Breast epithelium (tissue), 4 donors: ENCODE data around the gene USP14. TPM values are rescaled to one million over a fixed set of nuclear protein-coding genes. Genes with fewer than 3 reads are reported as not detected.

Source experiments
- DNase-seq, 2 donors: peaks; one replicate each; pipeline ENCODE4 v3.0.0-alpha.2; 2019; ENCODE audit warnings: low spot score in 2 of 2
- H3K27ac ChIP-seq, 2 donors: fragments of 200-600 bp; sonication (generic) in 1 of 2; one replicate each; pipeline ENCODE4 v1.5.1; 2016 to 2019; ENCODE audit warnings: mild to moderate bottlenecking in 1 of 2
- H3K27me3 ChIP-seq, 2 donors: fragments of 200-600 bp; sonication (generic) in 1 of 2; one replicate each; pipeline versions ENCODE4 v1.5.1 to v1.6.0; 2017 to 2019; ENCODE audit warnings: control low read depth in 1 of 2, mild to moderate bottlenecking in 1 of 2
- H3K36me3 ChIP-seq: fragments of 200-600 bp; one replicate; pipeline ENCODE4 v1.5.1; 2019
- H3K4me1 ChIP-seq, 2 donors: fragments of 200-600 bp; sonication (generic); one replicate each; pipeline ENCODE4 v1.5.1; 2016 to 2019; ENCODE audit warnings: control low read depth in 1 of 2
- H3K4me3 ChIP-seq, 3 donors: fragments of 200-600 bp; sonication (generic); 1 replicate in 2 of 3; 2 replicates in 1 of 3; pipeline ENCODE4 v1.5.1; 2016 to 2019; ENCODE audit warnings: mild to moderate bottlenecking in 3 of 3, moderate library complexity in 2 of 3
- H3K9me3 ChIP-seq, 2 donors: fragments of 200-600 bp; sonication (generic) in 1 of 2; one replicate each; pipeline ENCODE4 v1.5.1; 2016 to 2019; ENCODE audit warnings: control low read depth in 1 of 2
- CTCF ChIP-seq, 3 donors: fragments of 450-650 bp; IDR thresholded peaks; one replicate each; pipeline ENCODE4 v1.5.1; 2016 to 2017; ENCODE audit warnings: antibody characterized with exemption in 3 of 3, mild to moderate bottlenecking in 3 of 3, moderate library complexity in 3 of 3
- POLR2A ChIP-seq: fragments of 450-650 bp; IDR thresholded peaks from one replicate; pipeline ENCODE4 v1.6.1; 2016; ENCODE audit warnings: antibody characterized with exemption, mild to moderate bottlenecking, moderate library complexity
- POLR2AphosphoS5 ChIP-seq, 3 donors: sonication (generic); formaldehyde crosslinking; IDR thresholded peaks; one replicate each; pipeline ENCODE4 v1.6.1; 2017; ENCODE audit warnings: antibody characterized with exemption in 3 of 3
- intact Hi-C: fragments of 100-400 bp; cut with DNase I; formaldehyde crosslinking; loops from one replicate; pipeline ENCODE4 v1.15.1; 2023; ENCODE audit warnings: low total_unique reads
- total RNA-seq, 3 donors: library from RNA; depleted of rRNA; stranded (reverse); fragments of >200 nt; gene quantifications; one replicate each; pipeline ENCODE4 v1.1.0, GENCODE V29; 2016

Gene USP14
- total RNA-seq, 3 donors from 2014 or later, result 30.5 to 46.9 (median 38.1) TPM

- Histone ChIP-seq H3K9me3 (no peaks in the 10 kb centered on the region), H3K4me1 (no peaks in the 10 kb centered on the region), H3K36me3 (no peaks in the 10 kb centered on the region), H3K4me3 (no peak overlapping the region), H3K27me3 (no peaks in the 10 kb centered on the region), H3K27ac (no peak overlapping the region)
- TF ChIP-seq CTCF (IDR thresholded peaks at IDR 0.05) (no peak), POLR2A (no peak), POLR2AphosphoS5 (IDR thresholded peaks at IDR 0.05) (no peak)
- DNase-seq, result no peak
- intact Hi-C loops, result no loop called here
Observed at GRCh38 chr18:240175-240574, 81.8 kb downstream of the USP14 start.

- H3K36me3 ChIP-seq, result no peaks in the 10 kb centered on the region
- no peak for TF ChIP-seq CTCF (IDR thresholded peaks at IDR 0.05)
- no peak for TF ChIP-seq POLR2AphosphoS5 (IDR thresholded peaks at IDR 0.05)
- TF ChIP-seq POLR2A, result no peak
- no peaks in the 10 kb centered on the region for H3K9me3 ChIP-seq
- H3K4me1 ChIP-seq, result no peaks in the 10 kb centered on the region
- no peak overlapping the region for H3K4me3 ChIP-seq
- intact Hi-C loops, result no loop called here
- DNase-seq, result no peak
- no peak overlapping the region for H3K27ac ChIP-seq
- no peaks in the 10 kb centered on the region for H3K27me3 ChIP-seq
Observed at GRCh38 chr18:245282-245847, 87.0 kb downstream of the USP14 start.

- no peak for TF ChIP-seq CTCF (IDR thresholded peaks at IDR 0.05)
- TF ChIP-seq POLR2AphosphoS5 (IDR thresholded peaks at IDR 0.05), result no peak
- TF ChIP-seq POLR2A, result no peak
- Histone ChIP-seq H3K27ac (no peak overlapping the region), H3K27me3 (no peaks in the 10 kb centered on the region), H3K9me3 (no peaks in the 10 kb centered on the region), H3K4me1 (no peaks in the 10 kb centered on the region), H3K36me3 (no peaks in the 10 kb centered on the region), H3K4me3 (no peak overlapping the region)
- intact Hi-C loops, result no loop called here
- DNase-seq, result no peak
Observed at GRCh38 chr18:248053-248452, 89.7 kb downstream of the USP14 start.

GRCh38 chr18:250685-251084, 92.3 kb downstream of the USP14 start:
- no peaks in the 10 kb centered on the region for H3K36me3 ChIP-seq
- no peak for DNase-seq
- H3K4me1 ChIP-seq, result no peaks in the 10 kb centered on the region
- no peak overlapping the region for H3K4me3 ChIP-seq
- intact Hi-C loops, result no loop called here
- no peaks in the 10 kb centered on the region for H3K9me3 ChIP-seq
- TF ChIP-seq POLR2AphosphoS5 (IDR thresholded peaks at IDR 0.05) (no peak), POLR2A (no peak), CTCF (IDR thresholded peaks at IDR 0.05) (no peak)
- H3K27ac ChIP-seq, result no peak overlapping the region
- H3K27me3 ChIP-seq, result no peaks in the 10 kb centered on the region

GRCh38 chr18:251572-251971, 93.2 kb downstream of the USP14 start:
- Histone ChIP-seq H3K36me3 (no peaks in the 10 kb centered on the region), H3K27me3 (no peaks in the 10 kb centered on the region), H3K4me3 (no peak overlapping the region), H3K27ac (no peak overlapping the region), H3K4me1 (no peaks in the 10 kb centered on the region), H3K9me3 (no peaks in the 10 kb centered on the region)
- no peak for TF ChIP-seq POLR2A
- no peak for TF ChIP-seq POLR2AphosphoS5 (IDR thresholded peaks at IDR 0.05)
- no peak for TF ChIP-seq CTCF (IDR thresholded peaks at IDR 0.05)
- intact Hi-C loops, result no loop called here
- no peak for DNase-seq
